ENCODE results near the gene BDH1.
A peak's percentile ranks its signal among the peaks of the same experiment; 100 is the strongest.

The BDH1 gene

DNA sequence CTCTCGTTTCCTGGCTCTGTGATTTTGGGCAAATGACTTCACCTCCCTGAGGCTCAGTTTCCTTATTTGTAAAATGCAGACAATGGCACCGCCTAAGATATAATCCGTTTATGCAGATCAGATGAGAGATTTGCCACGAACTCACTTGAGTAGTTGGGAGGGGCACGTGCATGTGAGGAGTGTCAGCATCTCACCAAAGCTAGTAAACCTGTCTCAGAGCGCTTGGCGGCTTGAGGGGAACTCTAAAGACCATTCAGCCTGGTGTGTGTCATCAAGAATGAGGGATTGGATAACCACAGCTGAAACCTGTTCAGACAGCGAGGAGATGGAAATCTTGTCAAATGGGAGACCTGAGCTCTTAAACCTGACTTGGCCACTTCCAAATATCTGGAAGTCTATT lies 48.7 kb downstream of the BDH1 start:
- DNase-seq (ENCODE audit: low spot score): no peak

- DNase-seq (ENCODE audit: low spot score): no peak
These were observed 49.8 kb downstream of the BDH1 start for GRCh38 chr3:197505796-197506548.

DNA sequence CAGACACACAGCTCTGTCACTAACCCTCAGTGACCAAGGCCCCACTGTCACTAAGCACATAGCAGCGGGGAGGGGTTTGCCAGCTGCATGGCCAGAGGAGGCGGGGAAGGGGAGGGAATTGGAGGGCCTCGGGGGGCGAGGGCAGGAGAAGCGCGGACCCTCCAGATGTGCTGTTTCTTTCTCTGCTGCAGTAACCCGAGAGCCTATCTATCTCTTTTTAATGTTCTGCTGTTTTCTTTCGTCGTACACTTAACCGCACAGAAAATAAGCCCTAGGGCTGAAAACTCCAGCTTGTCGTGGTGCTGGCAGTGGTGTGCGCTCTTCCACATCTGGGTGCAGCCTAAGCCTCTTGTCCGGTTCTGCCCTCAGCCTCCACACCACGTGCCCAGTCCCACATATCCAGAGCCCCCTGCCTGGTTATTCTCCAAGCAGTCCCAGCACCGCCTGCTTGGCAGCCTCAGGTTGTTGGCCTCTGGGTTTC lies 51.1 kb downstream of the BDH1 start:
- no peak for DNase-seq (ENCODE audit: low spot score)

DNA sequence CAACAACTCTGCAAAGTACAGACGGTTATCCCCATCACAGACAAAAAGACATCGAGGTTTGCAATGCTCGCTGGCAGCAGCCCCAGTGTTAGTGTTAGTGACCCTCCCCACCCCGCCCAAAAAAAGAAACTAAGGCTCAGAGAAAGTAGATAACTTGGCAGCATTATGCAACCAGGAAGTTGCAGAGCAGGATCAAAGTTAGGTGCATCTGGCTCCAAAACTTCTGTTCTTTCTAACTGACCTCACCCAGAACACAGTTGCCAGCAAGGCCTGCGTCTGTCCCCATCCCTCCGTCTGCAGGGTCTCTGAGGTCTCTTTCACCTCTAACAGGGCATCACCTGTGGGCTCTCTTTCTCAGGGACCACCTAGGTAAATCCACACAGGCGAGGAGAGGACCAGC lies 51.5 kb downstream of the BDH1 start:
- DNase-seq (ENCODE audit: low spot score): no peak

GRCh38 chr3:197503652-197504051 lies 52.1 kb downstream of the BDH1 start:
- DNase-seq (ENCODE audit: low spot score): no peak

DNA sequence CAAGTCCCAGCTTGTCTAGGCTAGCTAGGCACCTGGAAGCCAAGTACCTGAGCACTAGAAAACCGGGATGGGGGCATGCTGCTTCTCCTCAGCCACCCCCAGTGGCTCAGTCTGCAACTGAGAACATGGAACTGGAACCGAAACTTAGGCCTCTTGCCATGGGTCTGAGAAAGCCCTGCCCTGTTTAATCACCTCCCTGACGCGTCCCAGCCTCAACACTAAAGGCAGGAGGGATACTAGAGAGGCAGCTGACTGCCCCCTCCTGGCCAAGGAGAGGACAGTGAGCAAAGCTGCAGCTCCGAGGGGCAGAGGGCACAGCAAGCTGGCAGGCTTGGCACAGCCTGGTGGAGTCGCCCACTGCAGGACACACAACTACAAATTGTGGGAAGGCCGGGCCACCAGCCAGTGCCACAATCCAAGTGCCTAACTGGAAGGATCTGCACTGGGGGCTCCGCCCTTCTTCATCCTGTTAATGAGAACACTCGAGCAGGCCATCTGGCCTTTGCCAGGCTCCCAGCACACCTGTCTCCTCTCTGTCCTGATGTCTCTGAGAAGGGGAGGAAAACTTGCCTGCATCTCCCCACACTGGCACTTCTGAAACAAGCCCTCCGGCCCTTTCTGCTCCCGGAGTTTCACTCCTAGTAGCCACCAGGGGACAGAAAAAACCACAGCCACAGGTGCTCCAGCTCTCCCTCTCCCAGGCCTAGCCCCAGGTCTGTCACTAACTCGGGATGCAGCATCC lies 53.7 kb downstream of the BDH1 start:
- DNase-seq (ENCODE audit: low spot score): peak; percentile 58

DNA sequence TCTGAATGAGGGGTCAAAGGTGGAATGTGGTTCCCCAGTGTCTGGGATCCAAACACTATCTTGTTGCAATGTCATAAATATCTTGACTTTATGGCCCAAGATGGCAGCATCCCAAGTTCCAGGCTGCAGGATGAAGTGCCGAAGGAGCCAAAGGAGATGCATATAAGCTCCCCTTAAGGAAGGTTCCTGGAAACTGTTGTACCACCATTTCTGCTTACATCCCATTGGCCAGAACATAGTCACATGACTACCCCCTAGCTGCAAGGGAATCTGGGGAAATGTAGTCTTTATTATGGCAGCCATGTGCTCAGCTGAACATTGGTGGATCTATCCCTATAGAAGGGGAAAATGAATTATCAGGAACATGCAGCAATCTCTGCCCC lies 54.3 kb downstream of the BDH1 start:
- no peak for DNase-seq (ENCODE audit: low spot score)

DNA sequence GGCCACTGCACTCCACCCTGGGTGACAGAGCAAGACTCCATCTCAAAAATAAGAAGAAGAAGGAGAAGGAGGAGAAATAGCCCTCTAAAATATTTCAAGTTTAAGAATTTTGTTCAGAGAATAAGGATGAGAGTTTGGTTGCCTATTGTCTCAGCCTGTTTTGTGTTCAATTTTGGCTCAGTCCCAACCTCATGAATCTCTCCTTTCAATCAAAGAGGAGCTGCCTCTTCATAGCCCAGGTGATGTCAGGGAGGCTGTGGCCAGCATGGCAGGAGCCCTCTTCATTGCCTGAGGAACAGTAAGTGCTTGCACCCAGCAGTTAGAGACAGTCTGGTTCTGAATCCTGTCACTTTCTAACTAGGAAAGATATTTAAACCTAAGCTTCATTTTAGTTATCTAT lies 55.0 kb downstream of the BDH1 start:
- DNase-seq (ENCODE audit: low spot score): no peak

- DNase-seq (ENCODE audit: low spot score): no peak
These were observed 56.3 kb downstream of the BDH1 start for GRCh38 chr3:197499427-197499826.

DNA sequence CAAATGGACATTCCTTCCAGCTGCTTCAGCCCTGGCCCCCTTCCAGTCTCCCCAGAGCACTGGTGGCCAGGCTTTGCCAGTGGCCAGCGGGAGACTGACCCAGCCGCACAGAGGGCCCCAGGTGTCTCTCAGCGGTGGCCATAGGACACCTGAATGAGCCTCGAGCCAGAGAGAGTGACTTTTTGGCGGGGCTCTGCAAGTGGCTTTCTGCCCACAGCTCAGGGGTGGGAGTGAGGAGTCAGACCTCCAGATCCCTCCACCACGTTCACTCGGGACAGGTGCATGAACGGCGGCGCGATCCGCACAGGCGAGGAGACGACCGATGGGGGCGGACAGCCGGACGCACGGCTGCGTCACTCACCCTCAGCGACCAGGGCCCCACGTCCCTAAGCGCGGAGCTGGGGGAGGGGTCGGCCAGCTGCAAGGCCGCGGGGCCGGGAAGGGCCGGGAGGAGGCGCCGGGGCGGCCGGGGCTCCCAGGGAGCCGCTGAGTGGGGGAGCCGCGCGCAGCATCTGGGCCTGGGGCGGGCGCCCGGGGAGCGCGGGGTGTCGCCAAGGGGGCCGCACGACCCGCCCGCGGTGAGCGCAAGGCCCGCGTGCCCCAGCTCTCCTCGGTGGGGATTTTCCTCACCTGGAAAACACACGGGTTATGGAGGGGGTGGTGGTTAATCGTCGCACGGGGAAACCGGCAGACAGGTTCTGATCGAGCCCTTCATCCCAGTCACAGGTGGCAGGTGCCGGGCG lies 57.1 kb downstream of the BDH1 start:
- DNase-seq (ENCODE audit: low spot score): no peak

DNA sequence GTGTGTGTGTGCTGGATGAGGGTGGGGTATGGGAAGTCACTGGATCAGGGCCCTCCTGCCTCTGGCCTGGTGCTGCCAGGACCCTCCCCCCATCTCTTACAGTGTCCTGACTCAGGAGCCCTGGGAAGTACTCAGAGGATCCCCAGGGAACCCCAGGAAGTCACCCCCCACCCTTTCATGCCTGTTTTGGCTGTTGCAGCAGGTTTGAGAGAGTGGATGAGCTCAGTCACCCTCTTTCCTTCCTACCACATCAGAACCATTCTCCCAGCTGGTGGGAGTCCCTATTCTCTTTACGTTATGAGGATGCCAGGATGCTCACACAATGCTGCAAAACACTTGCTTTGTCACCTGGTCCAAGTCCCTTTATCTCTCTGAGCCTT lies 59.0 kb downstream of the BDH1 start:
- DNase-seq (ENCODE audit: low spot score): no peak

DNA sequence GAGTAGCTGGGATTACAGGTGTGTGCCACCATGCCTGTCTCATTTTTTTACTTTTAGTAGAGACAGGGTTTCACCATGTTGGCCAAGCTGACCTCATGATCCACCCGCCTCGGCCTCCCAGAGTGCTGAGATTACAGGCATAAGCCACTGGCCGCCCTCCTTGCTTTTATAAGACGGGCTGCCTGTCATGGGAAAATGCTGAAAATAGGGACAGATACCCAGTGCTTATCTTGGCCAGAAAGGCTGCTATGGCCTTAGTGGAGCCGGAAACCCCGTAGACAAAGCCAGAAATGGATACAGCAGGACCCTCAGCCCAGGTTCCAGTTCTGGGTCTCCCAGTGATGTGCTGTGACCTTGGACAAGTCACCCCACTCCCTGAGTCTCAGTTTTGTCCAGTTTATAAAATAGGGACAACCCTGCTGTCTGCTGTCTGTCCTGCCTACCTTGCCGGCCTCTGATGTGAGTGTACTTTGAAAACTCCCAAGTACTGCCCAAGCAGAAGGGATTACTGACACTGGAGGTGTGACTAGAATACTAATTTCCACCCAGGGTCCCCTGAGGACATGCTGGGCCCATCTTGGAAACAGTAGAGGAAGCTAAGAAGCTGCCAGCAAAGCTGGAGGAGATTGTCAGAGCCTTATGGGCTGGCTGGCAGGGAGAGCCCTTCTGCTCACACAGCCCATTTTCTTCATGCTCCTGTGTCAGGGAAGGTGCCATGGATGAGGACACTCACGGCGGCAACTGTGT lies 59.6 kb downstream of the BDH1 start:
- DNase-seq (ENCODE audit: low spot score): no peak

DNA sequence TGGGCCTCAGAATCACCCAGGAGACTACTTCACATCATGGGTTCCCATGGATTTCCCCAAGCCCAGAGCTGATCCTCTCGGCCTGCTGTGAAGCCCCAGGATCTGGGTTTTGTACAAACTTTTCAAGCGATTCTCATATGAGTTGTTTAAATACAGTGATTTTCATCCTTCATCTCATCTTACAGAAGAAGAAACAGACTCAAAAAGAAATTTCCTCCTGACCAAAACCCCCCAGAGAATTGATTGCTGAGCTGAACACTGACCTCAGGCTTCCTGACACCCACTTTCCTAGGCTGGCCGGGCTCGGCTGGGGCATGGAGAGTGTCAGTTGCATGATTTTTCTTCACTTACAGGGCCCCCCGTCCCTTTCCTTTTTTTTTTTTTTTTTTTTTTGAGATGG lies 60.3 kb downstream of the BDH1 start:
- DNase-seq (ENCODE audit: low spot score): no peak

DNA sequence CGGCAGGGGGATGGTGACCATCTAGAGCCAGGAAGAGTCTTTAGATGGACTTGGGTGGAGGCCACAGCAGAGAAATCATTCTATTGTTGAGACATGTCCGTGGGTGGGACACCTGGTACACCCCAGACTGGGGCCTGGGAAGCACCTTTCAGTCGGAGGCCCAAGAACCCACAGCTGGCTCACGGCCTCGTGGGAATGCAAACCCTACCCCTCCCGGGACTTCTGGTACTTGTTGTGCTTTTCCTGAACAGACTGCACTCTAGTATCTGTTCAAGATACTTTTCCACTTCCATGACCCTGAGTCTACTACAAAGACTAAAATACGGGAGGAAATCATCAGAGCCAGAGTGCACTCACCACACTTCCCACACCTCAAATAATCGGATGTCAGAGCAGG lies 60.7 kb downstream of the BDH1 start:
- DNase-seq (ENCODE audit: low spot score): no peak

DNA sequence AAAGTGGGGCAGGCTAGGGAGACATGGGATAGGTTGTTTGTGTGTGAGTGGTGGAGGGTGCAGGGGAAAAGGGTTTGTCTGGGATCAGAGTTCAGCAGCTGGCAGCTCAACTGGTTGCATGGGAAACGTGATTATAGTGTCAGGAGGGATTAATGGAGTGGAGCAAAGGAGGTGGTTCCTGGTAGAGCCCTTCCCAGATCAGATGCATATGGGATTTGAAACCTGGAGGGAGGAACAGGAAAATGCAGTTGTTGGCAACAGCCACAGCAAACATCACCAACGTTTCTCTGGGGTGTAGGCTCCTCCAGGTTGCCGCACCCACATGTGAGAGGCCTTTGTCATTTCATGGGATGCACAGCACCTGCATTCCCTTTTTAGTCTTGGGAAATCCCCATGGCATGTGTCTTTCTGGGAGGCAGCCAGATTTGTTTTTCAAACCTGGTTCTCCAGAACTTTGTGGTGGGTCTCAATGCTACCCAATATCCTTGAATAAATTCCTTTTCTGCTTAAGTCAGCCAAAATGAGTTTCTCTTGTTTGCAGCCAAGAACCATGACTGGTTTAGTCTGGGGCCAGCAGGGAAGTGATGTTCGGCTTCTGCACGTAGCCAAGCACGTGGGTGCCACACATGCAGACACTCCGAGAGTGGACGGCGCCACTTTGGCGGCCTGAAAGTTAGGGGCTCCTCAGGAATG lies 61.3 kb downstream of the BDH1 start:
- no peak for DNase-seq (ENCODE audit: low spot score)

DNA sequence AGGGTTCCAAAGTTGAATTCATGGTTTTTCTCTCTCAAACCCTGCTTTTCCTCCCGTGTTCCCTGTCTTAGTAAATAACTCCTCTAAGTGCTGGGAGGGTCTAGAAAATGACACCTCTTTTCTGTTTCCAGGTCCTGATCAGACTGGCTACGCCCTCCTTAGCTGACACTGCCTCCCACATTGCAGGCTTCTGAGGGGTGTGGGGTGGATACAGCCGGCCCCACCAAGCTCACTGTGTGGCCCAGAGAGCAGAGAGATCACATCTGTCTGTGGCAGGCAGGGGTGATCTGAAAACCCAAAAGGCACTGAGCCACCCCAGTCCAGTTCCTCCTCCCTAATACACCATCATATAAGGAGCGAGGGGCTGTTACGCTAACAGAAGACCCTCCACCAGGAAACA lies 62.7 kb downstream of the BDH1 start:
- DNase-seq (ENCODE audit: low spot score): no peak

GRCh38 chr3:197491923-197492664 lies 63.7 kb downstream of the BDH1 start:
- DNase-seq (ENCODE audit: low spot score): no peak

- no peak for DNase-seq (ENCODE audit: low spot score)
These were observed 64.3 kb downstream of the BDH1 start for GRCh38 chr3:197491478-197491877.

GRCh38 chr3:197490098-197491058 lies 65.4 kb downstream of the BDH1 start:
- no peak for DNase-seq (ENCODE audit: low spot score)

- DNase-seq (ENCODE audit: low spot score): no peak
These were observed 67.8 kb downstream of the BDH1 start for GRCh38 chr3:197487911-197488391.

All from putamen (tissue), 1 donor.